Brain pericyte (primary cell): ENCODE results near the gene KATNIP.
"Not testable (repeated sequence)": the region's sequence is repeated elsewhere in the genome, so short reads cannot be mapped to it uniquely, and the experiment has no call there.

ENCODE experiments used
- DNase-seq: peaks from one replicate; pipeline ENCODE4 v3.0.0-alpha.2; 2012; ENCODE audit warnings: low read depth, low spot score

Gene KATNIP

DNA sequence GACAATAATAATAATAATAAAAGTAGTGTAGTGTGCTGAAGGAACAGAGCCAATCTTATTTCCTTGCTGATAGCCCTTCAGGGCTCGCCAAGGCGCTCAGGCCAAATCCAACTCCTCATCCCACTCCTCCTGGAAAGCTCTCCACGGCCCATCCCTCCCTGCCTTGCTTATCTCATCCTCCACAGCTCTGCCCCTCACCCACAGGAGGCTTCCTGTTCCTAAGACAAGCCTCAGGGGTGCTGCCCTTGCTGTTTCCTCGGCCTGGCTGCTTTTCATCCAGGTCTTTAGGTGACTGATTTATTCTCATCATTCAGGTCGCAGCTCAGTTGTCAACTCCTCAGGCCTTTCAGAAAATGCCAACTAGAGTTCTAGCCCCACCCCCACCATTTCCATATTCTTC, 11.4 kb upstream of the KATNIP start:
- DNase-seq: no peak

DNA sequence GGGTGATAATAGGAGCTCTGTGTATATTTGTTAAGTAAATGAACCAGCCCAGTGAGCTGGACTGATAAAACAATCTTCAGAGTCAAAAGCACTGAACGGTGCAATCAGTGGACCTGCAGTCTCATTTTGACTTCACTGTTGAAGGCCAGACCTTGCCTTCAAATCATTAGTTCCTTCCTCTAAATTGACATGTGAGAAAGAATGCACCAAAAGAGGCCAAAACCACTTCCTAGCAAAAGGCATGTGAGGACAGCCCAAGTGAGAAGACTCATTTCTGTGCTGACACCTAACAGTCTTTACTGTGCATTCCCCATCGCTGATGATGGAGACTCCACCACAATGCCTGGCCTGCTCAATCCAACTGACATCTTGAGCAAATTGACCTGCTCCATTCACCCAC, 10.8 kb upstream of the KATNIP start:
- no peak for DNase-seq

DNA sequence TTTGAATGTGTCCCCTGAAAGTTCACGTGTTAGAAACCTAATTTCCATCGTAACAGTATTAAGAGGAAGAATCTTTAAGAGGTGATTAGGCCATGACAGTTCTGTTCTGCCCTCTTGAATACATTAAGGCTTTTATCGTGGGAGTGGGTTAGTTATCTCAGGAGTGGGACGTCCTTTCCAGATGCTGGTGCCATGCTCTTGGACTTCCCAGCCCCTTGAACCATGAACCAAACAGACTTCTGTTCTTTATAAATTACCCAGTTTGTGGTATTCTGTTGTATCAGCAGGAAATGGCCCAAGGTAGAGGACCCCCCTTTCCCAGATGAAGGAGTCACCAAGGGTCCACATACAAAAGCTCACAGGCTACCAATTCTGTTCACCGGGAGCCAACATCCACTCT, 10.3 kb upstream of the KATNIP start:
- DNase-seq: no peak

DNA sequence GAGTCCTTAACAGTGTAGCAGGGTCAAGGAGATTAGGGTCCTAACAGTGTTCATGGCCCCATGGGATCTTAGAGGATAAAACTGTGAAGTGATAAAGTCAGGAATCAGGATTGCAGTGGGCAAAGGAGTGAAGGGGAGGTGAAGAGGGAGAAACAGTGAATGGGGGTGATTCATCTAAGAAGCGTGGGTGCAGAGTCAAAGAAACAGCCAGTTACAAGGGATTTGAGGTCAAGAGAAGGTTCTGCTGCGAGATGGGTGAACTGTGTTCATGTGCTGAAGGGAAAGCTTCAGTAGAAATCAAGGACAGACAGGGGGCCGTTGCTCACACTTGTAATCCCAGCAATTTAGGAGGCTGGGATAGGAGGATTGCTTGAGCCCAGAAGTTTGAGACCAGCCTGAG, 6.1 kb upstream of the KATNIP start:
- no peak for DNase-seq

DNA sequence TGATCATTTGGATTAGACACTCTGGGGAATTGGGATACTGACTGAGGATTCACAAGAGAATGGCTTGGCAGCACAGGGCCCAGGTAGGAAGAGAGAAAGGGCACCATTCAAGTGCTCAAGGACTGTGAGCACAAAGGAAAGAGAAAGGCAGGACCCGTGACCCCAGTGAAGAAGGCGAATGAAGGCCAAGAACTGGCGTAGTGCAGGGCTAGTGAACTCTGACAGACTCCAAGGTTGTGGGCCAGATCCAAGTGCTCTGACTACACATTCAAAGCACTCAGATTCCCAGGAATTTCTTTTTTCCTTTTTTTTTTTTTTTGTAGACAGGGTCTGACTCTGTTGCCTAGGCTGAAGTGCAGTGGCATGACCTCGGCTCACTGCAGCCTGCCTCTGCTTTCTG, 5.3 kb upstream of the KATNIP start:
- no peak for DNase-seq

DNA sequence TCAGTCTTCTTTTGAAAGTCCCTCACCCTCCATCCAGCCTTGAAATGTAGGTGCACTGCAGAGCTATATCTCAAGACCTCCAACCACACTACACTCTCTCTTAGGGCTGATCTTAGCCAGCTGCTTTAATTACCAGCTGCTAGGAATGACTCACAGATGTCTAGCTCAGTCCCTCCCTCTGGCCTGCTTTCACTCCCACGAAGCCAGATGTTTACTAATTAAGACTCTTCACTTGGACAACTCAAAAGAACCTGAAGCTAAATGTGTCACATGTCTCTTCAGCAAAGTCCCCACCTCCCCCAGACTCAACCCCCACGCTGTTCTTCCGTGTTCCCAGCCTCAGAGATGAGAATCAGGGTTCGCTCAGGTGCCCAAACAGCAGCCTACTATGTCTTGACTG, 2.8 kb upstream of the KATNIP start:
- DNase-seq: no peak

DNA sequence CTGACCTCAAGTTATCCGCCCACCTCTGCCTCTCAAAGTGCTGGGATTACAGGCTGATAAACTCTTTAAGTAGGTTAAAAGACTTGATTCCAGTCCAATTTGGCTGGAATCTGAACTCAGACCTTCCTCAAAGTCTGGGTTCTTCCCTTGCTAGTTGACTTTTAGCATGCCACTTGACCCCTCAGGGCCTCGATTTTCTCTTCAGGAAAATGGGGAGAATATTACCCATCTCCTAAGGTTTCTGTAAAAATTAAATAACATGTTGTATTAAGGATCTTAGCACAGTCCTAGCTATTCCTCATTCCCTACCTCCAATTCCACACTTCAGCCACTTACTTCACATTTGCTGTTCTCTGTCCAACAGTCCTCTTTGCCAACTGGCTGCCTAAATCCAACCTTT, 2.1 kb upstream of the KATNIP start:
- no peak for DNase-seq

DNA sequence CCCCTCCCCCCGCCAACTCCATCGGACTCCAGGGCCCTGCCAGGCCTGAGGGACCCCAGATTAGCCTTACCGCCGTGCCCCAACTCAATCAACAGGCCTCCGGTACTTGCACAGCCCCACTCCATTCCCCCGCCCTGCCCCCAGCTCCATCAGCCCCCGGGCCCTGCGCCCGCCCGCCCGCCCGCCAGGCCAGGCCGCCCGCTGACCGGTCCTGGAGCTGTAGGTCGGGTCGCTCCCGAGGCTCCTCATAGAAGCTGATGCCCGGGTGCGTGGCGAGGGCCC, 539 bp upstream of the KATNIP start:
- DNase-seq: no peak

DNA sequence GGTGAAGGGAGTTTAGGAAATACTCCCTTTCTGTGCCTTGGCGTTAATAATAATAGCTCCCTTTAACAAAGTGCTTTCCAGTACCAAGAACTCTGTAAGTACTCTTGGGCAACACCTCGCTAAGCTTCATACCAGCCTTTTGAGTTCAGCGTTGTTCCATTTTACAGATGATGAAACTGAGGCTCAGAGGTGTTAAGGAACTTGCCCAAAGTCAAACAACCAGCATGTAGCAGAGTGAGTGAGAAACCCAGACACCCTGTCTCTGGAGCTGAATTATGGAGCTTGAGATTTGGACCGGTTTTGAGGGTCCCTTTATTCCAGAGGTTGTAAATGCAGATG, 607 bp downstream of the KATNIP start:
- DNase-seq: no peak

DNA sequence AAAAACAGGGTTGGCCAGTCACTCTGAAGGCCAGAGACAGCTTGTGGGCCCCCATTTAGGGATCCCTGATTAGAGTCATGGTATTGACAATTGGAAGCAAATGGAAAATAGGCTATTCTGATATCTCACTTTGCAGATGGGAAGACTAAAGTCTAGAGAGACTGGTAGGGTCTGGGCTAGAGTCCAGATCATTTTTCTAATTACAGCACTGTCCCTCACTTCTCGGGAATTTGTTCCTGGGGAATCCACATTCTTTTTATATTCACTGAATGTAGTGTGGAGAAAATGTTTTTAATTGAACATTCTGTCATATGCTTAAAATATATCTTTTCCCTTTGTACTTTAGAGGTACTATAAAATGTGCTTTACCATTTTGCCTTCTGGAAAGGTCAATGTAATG, 1.1 kb downstream of the KATNIP start:
- no peak for DNase-seq

DNA sequence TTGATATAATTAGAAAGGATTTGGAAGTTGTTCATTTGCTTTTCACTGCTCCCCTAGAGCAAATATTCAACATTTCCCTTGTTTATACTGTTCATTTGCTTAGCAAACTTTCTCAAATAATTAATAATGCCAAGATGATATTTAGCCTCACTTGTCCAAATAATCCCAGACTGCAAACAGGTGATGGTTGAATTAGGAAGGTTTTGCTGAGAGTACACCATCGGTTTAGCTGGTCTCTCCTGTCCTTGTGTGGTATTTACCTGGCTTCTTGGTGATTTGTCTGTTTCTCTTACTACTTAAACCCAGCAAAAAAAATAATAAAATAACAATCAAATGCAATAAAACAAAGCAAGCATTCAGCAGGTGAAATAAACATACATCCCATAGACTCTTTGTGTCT, 6.5 kb downstream of the KATNIP start:
- no peak for DNase-seq

DNA sequence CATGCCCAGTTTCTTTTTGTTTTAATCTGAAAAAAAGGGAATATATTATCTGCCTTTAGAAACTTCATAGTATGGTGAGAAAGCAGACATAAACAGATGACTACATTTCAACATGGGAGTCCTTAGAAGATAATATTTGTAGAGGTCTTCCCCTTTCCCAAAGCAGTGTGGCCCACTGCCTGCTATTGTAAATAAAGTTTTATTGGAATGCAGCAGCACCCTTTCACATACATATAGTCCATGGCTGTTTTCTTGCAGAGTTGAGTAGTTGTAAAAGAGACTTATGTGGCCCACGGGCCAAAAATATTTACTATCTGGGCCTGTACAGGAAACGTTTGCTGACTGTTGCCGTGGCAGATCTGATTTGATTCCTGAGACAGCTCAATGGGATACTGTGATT, 8.5 kb downstream of the KATNIP start:
- no peak for DNase-seq

DNA sequence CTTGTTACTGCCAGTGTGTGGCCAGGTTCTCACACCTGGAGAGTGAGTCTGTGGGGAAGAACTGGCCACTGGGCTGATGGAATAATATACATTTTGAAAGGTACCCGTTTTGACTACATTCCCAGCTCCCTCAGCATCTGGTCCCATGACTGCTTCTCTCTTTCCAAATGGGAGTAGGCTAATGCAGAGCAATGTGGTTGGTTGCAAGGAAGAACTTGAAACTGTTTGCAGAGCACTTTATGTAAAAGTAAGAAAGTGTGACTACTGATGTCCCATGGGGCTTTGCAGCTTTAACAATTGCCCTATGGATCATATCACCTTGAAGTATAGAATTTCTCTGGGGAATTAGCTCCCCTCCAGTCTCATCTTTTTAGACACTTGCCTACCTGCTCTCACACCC, 9.0 kb downstream of the KATNIP start:
- DNase-seq: no peak

DNA sequence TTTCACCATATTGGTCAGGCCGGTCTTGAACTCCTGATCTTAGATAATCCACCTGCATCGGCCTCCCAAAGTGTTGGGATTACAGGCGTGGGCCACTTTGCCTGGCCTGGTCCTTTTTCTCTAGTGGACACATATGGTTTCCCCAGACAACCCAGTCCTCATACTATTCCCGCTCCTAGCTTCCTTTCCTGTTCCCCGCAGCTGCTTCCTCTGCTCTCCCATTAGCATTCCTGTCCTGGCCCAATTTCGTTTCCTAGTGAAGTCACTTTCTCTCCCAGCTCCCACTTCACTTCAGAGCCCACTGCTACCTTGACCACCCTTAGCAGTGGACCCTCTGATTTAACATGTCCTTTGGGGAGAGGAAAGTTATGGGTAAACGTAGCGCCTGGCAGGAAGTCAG, 11.3 kb downstream of the KATNIP start:
- DNase-seq: no peak

DNA sequence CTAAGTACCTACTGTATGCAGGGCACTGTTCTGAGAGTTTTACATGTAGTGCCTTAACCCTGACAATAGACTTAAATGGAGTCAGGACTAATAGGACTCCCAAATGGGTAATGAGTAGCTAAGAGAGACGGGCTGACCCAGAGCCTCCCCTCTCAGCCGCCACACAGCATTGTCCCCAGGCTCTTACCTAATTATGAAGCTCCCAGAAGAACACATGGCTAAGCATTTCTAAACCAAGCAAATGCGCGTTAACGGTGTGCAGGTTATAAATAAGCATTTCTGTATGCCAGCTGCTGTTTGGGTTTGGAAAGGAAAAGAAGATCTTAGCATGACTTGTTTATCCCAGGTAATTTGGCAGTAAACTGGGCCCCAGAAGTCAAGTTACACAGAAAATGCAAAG, 14.3 kb downstream of the KATNIP start:
- DNase-seq: no peak

DNA sequence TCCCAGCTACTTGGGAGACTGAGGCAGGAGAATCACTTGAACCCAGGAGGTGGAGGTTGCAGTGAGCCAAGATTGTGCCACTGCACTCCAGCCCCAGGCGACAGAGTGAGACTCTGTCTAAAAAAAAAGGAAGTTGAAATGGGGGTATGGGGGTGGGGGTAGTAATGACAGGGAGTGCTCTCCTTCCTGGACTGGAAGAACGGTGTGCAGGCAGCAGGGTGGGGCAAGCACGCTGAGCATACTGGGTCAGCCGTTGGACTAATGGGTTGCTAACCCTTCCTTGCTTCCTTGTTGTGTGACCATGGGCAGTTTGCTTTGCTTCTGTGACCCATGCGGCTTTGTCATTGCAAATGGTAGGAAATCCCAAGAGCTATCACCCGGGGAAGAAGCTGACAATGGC, 16.5 kb downstream of the KATNIP start:
- DNase-seq: no peak

DNA sequence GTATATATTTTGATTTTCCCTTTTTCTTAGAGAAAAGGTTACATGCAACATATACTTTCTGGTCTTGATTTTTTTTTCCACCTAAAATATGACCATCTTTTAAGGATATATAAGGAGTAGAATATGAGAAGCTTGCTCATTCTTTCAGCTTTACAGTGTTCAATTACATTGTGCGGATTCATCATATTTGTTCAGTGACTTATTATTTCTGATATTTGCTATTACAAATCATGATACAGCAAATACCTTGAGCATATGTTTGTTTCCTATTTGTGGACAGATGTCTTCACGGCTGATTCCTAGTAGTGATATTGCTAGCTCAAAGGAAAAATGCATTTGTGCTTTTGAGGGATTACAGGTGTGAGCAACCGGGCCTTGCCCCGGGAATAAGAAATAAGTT, 18.1 kb downstream of the KATNIP start:
- DNase-seq: no peak

DNA sequence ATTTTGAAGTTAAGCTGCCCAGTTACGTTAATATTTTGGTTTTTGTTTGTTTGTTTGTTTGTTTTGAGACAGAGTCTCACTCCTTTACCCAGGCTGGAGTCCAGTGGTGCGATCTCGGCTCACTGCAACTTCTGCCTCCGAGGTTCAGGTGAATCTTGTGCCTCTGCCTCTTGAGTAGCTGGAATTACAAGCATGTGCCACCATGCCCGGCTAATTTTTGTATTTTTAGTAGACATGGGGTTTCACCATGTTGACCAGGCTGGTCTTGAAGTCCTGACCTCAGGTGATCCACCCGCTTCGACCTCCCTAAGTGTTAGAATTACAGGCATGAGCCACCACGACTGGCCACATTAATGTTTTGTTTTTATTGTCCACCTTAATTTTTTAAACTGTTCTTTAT, 21.0 kb downstream of the KATNIP start:
- DNase-seq: not testable (repeated sequence)

DNA sequence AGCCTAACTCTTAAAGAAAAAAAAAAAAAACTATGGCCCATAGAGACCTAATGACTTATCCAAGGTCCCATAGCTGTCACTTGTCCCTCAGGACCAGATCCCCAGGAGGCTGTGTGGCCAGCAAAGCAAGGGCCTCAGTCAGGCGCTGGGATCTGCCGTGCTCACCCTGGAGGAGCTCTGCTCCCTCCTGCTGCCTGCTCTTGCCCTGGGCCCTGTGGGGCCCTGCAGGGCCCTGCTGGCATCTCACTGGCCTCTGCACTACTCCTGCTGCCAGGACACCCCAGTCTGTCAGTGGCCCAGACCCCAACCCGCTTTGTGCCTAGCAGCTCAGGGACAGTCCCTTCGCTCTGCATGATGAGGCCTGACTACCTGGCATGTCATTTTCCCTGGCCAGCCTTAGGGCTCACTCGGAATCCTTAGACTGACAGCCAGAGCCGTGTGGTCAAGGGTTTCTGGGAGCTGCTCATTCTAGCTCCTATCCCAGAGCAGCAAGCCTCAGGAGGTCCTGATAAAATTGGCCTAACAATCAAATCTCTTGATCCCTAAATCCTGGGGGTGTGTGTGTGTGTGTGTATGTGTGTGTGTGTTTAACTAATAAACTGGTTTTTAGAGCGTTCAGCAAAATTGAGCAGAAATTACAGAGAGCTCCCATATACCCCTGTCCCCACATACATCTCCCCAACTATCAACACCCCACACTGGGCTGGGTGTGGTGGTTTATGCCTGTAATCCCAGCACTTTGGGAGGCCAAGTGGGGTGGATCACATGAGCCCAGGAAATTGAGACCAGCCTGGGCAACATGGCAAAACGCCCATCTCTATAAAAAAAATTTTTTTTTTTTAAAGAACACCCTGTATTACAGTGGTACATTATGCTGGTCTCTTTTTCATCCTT, 21.7 kb downstream of the KATNIP start:
- no peak for DNase-seq

DNA sequence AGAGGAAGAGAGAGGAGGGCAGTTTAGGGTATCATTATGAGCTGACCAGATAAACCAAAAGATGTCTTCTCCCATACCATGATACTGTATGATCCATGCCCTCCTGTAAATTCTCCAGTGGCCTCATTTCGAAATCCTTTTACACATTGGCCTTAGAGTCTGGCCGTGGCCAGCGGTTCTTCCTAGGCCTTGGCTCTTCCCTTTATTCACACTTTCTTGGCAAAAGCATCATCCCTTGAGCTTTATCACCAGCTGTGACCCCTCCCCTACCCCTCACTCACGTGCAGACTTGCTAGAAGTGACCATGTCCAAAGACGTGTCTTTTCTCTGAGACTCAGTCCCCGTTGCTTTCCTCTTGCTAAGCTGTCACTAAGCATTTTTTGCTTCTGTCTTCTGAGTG, 22.8 kb downstream of the KATNIP start:
- DNase-seq: no peak

DNA sequence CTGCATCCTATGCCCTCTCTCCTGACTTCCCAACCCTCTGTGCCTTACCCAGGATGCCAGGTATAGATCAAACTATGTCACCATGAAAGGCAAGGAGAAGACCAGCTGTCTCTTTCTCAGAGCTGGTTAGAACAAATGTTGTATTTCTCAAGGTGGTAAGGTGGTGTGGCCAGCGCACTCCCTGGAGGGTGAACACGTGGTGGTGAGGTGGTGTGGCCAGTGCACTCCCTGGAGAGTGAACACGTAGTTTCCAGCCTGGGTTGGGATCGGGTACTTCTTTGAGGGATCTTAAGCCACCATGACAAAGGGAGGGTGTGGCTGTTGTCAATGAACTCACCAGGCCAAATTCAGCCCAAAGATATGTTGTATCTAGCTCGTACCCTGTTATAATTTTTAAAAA, 26.8 kb downstream of the KATNIP start:
- DNase-seq: no peak

DNA sequence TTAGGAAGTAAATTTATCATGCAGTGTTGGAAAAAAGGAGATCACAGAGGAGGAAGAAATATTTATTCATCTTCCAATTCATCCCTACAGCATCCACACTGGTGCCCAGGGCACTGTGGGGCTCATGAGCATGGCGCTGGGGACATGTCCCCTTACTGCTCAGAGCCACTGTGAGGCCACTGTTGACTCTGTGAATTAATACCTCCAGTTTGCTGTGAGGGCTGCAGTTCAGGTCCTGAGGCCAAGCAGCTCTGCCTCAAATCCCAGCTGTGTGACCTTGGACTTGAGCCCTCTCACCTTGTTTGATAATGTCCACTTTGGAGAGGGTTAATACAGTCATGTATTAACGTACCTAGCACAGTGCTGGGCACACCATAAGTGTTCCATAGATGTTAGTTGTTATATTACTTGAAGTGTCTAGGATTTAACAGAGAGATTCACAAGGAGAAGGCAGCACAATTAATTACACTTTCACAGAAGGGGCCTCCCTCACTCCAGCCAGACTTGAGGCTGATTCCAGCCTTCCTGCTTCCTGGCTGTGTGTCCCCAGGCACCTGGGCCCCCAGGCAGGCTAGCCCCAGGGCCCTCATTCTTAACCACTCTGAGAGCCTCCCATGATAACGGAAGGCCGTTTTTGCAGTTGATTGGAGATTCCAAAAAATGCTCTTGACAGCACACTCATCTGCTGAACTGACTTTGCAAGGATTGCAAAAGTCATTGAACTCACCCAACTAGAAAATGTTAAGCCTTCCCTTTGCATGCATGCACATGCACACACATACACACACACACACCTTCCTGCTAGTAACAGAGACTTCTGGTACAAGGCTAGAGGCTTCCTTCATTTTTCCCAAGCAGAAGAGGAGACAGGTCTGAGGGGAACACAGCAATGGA, 29.4 kb downstream of the KATNIP start:
- DNase-seq: no peak

DNA sequence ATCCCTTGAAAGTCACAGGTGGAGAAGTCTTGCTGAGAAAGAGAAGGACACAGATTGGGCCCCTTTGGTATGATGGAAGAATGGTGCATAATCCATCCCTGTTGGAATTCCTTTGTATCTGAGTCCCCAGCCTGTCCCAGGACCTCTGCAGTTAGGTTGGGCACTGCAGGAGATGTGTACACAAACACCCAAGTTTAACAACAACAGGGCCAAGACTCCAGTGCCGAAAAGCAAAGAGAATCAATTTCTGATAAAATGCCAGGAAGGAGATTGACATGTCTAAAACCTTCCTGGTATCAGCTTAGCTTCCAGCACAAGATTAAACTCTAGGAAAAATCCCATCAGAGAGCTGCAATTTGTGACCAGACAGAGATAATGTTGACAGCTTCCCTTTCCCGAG, 32.9 kb downstream of the KATNIP start:
- no peak for DNase-seq
